ENCODE measurements around the gene MYLIP. TPM values are rescaled to one million over a fixed set of nuclear protein-coding genes. Genes with fewer than 3 reads are reported as not detected.
A peak's percentile ranks its signal among the peaks of the same experiment; 100 is the strongest.

The MYLIP gene
- 10 to 100 TPM; 17.3 to 17.6 TPM for total RNA-seq

DNA sequence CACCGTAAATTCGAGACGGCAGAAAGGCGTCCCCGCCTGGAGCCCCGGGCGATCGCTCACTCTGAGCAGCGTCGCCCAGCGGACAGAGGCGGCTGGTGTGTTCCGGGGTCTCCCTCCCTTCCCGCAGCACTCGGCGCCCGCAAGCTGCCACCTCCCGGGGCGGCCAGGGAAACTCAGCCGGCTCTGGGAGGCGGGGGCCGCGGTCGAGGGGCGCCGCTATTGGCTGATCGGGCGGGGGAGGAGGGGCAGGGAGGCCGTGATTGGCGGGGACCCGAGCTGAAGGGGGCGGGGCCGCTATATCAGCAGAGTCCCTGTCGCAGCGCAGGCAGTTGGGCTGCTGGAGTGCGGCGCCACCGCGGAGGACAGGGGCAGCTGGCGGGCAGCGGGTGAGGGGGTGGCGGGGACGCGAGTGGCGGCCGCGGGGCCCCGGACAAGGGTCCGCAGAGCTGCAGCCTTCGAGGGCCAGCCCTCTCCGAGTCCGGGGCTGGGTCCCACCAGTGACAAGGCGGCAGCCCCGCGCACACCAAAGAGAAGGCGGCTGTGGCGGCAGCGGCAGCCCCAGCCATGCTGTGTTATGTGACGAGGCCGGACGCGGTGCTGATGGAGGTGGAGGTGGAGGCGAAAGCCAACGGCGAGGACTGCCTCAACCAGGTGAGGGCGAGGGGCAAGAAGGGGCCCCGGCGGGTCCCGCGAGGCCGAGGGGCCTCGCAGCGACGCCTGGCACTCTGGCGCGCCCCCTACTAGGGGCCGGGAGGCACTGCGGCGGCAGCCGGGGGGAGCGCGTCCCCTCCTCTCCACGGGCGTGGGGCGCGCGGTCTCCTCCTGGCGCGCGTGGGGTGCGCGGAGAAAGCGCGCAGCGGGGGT is at the start of gene MYLIP:
Gene MYLIP (plus strand): TSS at position 328 of the 864 bp plus-strand sequence. CDS start 237 bp downstream, at position 565.
- ATAC-seq: peak; percentile 84
- ChIA-PET CTCF (interaction anchor here (0.5 to 4.6 kb wide), 19 partner anchors 8 to 438 kb away, joined by 3 to 77 read pairs (median 6); no protein-coding TSS in a partner anchor), POLR2A (interaction anchor here (0.6 to 3.8 kb wide), 12 partner anchors 8 to 467 kb away, joined by 3 to 61 read pairs (median 3); no protein-coding TSS in a partner anchor)
- Mint-ChIP-seq H3K4me3 (peak within 1 kb of the TSS; percentile 88), H3K27ac (peak within 1 kb of the TSS; percentile 93), H3K27me3 (ENCODE audit: low read depth) (peaks cover 19% of the 10 kb centered on the region), H3K36me3 (ENCODE audit: low read depth) (peaks cover 24% of the 10 kb centered on the region), H3K9me3 (ENCODE audit: insufficient read depth) (no peaks in the 10 kb centered on the region), H3K4me1 (ENCODE audit: low read depth) (peaks cover 35% of the 10 kb centered on the region)
- peak; percentile 97 for DNase-seq

DNA sequence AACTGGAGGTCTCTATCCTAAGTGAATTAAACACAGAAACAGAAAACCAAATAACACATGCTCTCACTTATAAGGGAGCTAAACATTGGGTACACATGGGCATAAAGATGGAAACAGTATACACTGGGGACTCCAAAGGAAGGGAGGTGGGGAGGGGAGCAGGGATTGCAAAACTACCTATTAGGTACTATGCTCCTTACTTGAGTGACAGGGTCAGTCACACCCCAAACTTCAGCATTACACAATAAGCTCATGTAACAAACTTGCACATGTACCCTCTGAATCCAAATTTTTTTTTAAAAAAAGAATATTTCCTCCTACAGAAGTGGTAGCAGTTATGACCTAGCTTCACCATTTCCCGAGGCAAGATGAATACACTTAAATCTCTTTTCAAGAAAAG is 49.5 kb upstream of the MYLIP start:
- Mint-ChIP-seq H3K4me1 (ENCODE audit: low read depth) (no peaks in the 10 kb centered on the region), H3K36me3 (ENCODE audit: low read depth) (no peaks in the 10 kb centered on the region), H3K9me3 (ENCODE audit: insufficient read depth) (no peaks in the 10 kb centered on the region), H3K27me3 (ENCODE audit: low read depth) (peaks cover 8% of the 10 kb centered on the region), H3K27ac (no peak overlapping the region), H3K4me3 (no peak overlapping the region)
- CTCF ChIA-PET: no interaction called here
- POLR2A ChIA-PET: no interaction called here
- DNase-seq (no peak), ATAC-seq (no peak)

DNA sequence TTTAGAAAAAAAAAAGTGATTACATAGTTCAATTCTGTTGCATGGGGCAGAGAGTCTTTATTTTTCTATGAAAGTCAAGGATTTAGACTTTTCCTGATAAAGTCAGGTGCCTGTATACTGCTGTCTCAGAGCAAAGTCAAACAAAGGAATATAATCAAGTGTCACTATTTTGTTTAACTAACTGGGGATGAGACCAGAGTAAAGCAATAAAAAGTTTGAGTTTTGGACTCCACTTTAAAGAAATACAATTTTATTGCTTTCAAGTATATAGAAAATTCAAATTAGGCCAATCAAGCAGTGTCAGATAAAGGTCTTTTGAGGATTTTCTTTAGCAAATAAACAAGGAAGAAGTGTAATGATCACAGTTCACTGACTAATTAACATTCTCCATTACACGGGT is 48.7 kb upstream of the MYLIP start:
- Mint-ChIP-seq H3K27ac (no peak overlapping the region), H3K36me3 (ENCODE audit: low read depth) (no peaks in the 10 kb centered on the region), H3K27me3 (ENCODE audit: low read depth) (peaks cover 8% of the 10 kb centered on the region), H3K4me1 (ENCODE audit: low read depth) (no peaks in the 10 kb centered on the region), H3K4me3 (no peak overlapping the region), H3K9me3 (ENCODE audit: insufficient read depth) (no peaks in the 10 kb centered on the region)
- ChIA-PET POLR2A (no interaction called here), CTCF (no interaction called here)
- DNase-seq: no peak
- ATAC-seq: no peak

DNA sequence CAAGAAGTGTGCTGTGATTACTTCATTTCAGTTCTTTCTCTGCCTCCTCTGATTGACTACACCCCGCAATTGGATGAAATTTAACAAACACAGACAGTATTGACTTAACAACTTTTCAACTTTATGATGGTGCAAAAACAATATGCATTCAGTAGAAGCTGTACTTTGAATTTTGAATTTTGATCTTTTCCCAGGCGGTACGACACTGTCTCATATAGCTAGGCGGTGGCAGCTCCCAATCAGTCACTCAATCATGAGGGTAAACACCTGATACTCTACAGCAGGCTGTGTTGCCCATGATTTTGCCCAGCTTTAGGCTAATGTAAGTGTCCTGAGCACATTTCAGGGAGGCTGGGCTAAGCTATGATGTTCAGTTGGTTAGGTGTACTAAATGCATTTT is 47.6 kb upstream of the MYLIP start:
- H3K27me3 Mint-ChIP-seq (ENCODE audit: low read depth): peaks cover 8% of the 10 kb centered on the region
- POLR2A ChIA-PET: no interaction called here
- ATAC-seq (no peak), DNase-seq (no peak)
- no peaks in the 10 kb centered on the region for H3K9me3 Mint-ChIP-seq (ENCODE audit: insufficient read depth)
- no peak overlapping the region for H3K27ac Mint-ChIP-seq
- CTCF ChIA-PET: no interaction called here
- no peaks in the 10 kb centered on the region for H3K4me1 Mint-ChIP-seq (ENCODE audit: low read depth)
- H3K36me3 Mint-ChIP-seq (ENCODE audit: low read depth): no peaks in the 10 kb centered on the region
- no peak overlapping the region for H3K4me3 Mint-ChIP-seq

DNA sequence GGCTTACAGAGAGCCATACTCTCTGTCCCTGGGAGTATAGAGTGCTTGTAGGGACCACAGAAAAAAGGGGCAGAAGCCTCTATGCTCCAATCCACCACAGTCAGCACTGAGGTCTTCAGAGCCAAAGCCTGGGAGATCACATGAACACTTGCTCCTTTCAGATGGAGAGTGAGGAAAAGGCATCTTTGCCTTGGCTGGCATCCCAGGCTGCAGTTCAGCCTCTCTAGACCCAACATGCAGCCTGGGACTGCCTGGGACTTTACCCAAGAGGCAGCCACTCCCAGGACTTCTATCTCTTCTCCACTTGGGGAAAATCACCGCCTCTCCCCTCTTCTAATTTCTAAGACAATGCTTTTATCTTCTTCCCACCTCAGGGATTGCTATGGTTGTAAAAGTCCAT is 46.5 kb upstream of the MYLIP start:
- POLR2A ChIA-PET: no interaction called here
- DNase-seq: no peak
- CTCF ChIA-PET: interaction anchor here (1.2 kb wide), 1 partner anchor 30 kb away, joined by 3 read pairs; no protein-coding TSS in a partner anchor
- Mint-ChIP-seq H3K4me1 (ENCODE audit: low read depth) (no peaks in the 10 kb centered on the region), H3K9me3 (ENCODE audit: insufficient read depth) (no peaks in the 10 kb centered on the region), H3K4me3 (no peak overlapping the region), H3K27me3 (ENCODE audit: low read depth) (peaks cover 8% of the 10 kb centered on the region), H3K27ac (no peak overlapping the region), H3K36me3 (ENCODE audit: low read depth) (no peaks in the 10 kb centered on the region)
- no peak for ATAC-seq

DNA sequence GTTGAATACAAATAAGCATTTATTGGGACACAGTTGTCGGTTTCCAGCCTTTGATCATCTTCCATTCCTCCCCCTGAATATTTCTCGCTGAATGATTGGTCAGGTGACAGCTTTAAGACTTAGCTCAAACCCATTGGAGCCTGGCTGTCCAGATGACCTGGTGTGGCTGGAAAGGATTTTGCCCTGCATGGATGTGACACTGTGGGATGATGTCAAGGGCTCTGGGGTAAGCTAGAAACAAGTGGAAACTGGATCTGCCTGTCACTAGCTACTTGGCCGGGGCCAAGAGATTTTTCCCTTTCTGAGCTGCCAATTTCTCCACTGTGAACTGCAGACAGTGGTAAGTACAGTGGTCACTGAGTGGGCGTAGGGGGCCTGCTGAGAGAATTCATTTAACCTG is 41.9 kb upstream of the MYLIP start:
- CTCF ChIA-PET: interaction anchor here (0.8 to 1.3 kb wide), 4 partner anchors 10 to 391 kb away, joined by 3 read pairs; no protein-coding TSS in a partner anchor
- DNase-seq: no peak
- POLR2A ChIA-PET: no interaction called here
- no peak for ATAC-seq
- no peak overlapping the region for H3K4me3 Mint-ChIP-seq
- H3K36me3 Mint-ChIP-seq (ENCODE audit: low read depth): peaks cover under 1% of the 10 kb centered on the region
- H3K9me3 Mint-ChIP-seq (ENCODE audit: insufficient read depth): no peaks in the 10 kb centered on the region
- H3K4me1 Mint-ChIP-seq (ENCODE audit: low read depth): peaks cover under 1% of the 10 kb centered on the region
- peaks cover 4% of the 10 kb centered on the region for H3K27me3 Mint-ChIP-seq (ENCODE audit: low read depth)
- no peak overlapping the region for H3K27ac Mint-ChIP-seq

DNA sequence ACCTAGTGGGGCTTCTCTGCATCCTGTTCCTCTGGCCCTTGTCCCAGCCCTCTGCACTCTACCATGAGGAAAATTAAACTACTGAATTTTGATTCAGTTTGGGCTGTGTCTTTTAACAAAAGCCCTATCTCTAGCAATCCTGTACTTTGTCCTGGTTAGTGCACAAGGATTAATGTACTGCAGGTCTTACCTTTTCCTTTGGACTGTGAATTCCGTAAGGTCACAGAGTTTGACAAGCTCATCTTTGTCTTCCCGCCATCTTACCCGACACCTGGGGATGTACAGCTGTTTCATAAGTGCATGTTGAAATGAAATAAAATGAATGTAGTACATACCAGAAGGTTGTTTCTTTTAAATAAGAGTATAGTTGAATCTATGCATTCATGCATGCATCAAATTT is 41.5 kb upstream of the MYLIP start:
- CTCF ChIA-PET: interaction anchor here (1.2 to 1.3 kb wide), 3 partner anchors 28 to 392 kb away, joined by 3 read pairs; no protein-coding TSS in a partner anchor
- Mint-ChIP-seq H3K27me3 (ENCODE audit: low read depth) (peaks cover 6% of the 10 kb centered on the region), H3K4me1 (ENCODE audit: low read depth) (peaks cover 3% of the 10 kb centered on the region), H3K9me3 (ENCODE audit: insufficient read depth) (no peaks in the 10 kb centered on the region), H3K4me3 (no peak overlapping the region), H3K36me3 (ENCODE audit: low read depth) (peaks cover 2% of the 10 kb centered on the region), H3K27ac (no peak overlapping the region)
- DNase-seq (no peak), ATAC-seq (no peak)
- POLR2A ChIA-PET: no interaction called here

DNA sequence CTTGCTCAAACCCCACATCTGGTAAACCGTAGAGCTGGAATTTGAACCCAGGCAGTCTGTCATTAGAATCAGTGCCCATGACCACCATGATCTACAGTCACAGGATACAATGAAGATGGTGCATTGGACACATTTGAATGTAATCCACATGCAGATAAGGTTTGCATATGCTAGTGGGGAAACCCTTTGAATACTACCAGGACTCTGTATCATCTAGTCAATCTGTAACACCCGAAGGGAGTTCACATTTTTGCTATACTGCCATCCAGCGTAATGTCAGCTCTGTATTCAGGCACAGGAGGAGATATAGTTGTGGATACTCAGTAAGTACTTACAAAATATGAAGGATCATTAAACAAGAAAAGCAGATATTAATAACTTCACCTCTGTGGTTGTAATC is 40.5 kb upstream of the MYLIP start:
- H3K36me3 Mint-ChIP-seq (ENCODE audit: low read depth): peaks cover 2% of the 10 kb centered on the region
- CTCF ChIA-PET: interaction anchor here (0.6 kb wide), 2 partner anchors 9 to 829 kb away, joined by 3 to 5 read pairs; no protein-coding TSS in a partner anchor
- peaks cover 3% of the 10 kb centered on the region for H3K4me1 Mint-ChIP-seq (ENCODE audit: low read depth)
- POLR2A ChIA-PET: no interaction called here
- no peak for DNase-seq
- peaks cover 6% of the 10 kb centered on the region for H3K27me3 Mint-ChIP-seq (ENCODE audit: low read depth)
- H3K4me3 Mint-ChIP-seq: no peak overlapping the region
- no peak for ATAC-seq
- no peaks in the 10 kb centered on the region for H3K9me3 Mint-ChIP-seq (ENCODE audit: insufficient read depth)
- H3K27ac Mint-ChIP-seq: no peak overlapping the region

DNA sequence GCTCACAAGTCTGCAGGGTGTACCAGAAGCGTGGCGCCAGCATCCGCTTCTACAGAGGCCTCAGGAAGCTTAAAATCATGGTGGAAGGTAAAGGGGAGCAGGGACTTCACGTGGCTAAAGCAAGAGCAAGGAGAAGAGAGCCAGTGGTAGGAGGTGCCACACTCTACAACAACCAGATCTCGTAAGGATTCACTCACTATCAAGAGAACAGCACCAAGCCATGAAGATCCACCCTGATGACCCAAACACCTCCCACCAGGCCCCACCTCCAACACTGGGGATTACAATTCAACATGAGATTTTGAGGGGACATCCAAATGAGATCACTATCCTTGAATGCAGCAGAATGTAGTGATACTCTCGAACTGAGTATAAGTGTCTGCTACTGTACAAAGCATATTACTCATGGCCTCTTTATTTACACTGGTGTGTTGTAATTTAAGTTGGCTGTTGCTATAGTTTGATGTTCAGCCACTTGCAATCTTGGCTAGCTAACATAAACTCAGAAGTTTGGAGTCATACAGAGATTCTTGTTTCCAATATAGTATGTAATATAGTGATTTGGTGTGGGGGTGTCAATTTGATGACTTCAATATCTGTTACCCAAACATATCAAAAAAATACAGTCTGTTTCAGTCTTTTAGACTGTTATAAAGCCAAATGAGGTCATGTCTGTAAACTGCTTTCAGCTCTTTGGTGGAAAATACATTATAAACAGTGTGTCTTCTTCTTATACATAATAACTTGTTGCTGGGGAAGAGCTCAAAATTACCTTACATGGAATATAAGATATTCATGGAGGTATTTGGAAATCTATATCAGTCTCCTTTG is 39.4 kb upstream of the MYLIP start:
- CTCF ChIA-PET: interaction anchor here (0.6 kb wide), 1 partner anchor 313 kb away, joined by 3 read pairs; no protein-coding TSS in a partner anchor
- H3K27ac Mint-ChIP-seq: no peak overlapping the region
- H3K4me1 Mint-ChIP-seq (ENCODE audit: low read depth): peaks cover 3% of the 10 kb centered on the region
- no peak overlapping the region for H3K4me3 Mint-ChIP-seq
- H3K9me3 Mint-ChIP-seq (ENCODE audit: insufficient read depth): no peaks in the 10 kb centered on the region
- H3K27me3 Mint-ChIP-seq (ENCODE audit: low read depth): peaks cover 4% of the 10 kb centered on the region
- DNase-seq: no peak
- POLR2A ChIA-PET: no interaction called here
- H3K36me3 Mint-ChIP-seq (ENCODE audit: low read depth): peaks cover 2% of the 10 kb centered on the region
- ATAC-seq: no peak

DNA sequence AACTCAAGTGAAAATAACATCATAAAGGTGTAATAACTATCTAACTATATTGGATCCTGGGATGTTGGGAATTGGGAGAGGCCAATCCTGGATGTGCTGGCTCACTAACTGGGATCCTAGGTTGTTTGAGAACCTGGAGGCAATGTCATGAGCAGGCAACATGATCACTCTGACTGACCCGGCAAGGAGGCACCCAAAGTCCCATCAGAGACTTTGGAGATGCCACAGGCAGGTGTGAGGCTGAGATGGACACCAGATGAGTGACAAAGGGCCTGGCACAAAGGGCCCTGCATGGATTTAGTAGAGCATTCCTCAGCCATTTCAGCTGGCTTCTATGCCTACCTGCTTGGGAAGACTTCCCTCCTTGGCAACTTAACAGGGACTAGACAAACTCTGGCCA is 38.4 kb upstream of the MYLIP start:
- no peak overlapping the region for H3K4me3 Mint-ChIP-seq
- ATAC-seq (no peak), DNase-seq (no peak)
- CTCF ChIA-PET: no interaction called here
- H3K27me3 Mint-ChIP-seq (ENCODE audit: low read depth): peaks cover 4% of the 10 kb centered on the region
- no peaks in the 10 kb centered on the region for H3K9me3 Mint-ChIP-seq (ENCODE audit: insufficient read depth)
- peaks cover 2% of the 10 kb centered on the region for H3K36me3 Mint-ChIP-seq (ENCODE audit: low read depth)
- POLR2A ChIA-PET: no interaction called here
- H3K27ac Mint-ChIP-seq: no peak overlapping the region
- H3K4me1 Mint-ChIP-seq (ENCODE audit: low read depth): peaks cover 3% of the 10 kb centered on the region

DNA sequence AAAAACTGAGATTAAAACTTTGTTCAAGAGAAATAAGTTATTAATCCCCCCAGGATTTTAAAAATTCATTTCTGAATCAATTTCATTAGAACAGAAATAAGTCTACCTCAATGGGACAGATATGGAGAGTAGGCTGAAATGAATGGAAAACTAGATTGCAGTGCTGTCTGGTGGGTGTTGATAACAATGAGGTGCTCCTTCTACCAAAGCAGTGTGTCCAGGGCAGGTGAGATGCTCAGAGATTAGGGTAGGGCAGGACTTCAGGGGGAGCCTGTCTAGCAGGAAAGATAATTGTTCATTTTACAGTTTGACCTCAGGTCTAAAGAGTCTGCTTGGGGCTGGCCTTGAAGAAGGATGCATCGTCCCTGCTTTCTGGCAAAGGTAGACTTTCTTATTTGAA is 38.0 kb upstream of the MYLIP start:
- Mint-ChIP-seq H3K4me3 (no peak overlapping the region), H3K27ac (no peak overlapping the region), H3K4me1 (ENCODE audit: low read depth) (peaks cover 3% of the 10 kb centered on the region), H3K36me3 (ENCODE audit: low read depth) (peaks cover 2% of the 10 kb centered on the region), H3K9me3 (ENCODE audit: insufficient read depth) (no peaks in the 10 kb centered on the region), H3K27me3 (ENCODE audit: low read depth) (peaks cover 4% of the 10 kb centered on the region)
- ATAC-seq (no peak), DNase-seq (no peak)
- CTCF ChIA-PET: no interaction called here
- POLR2A ChIA-PET: no interaction called here

DNA sequence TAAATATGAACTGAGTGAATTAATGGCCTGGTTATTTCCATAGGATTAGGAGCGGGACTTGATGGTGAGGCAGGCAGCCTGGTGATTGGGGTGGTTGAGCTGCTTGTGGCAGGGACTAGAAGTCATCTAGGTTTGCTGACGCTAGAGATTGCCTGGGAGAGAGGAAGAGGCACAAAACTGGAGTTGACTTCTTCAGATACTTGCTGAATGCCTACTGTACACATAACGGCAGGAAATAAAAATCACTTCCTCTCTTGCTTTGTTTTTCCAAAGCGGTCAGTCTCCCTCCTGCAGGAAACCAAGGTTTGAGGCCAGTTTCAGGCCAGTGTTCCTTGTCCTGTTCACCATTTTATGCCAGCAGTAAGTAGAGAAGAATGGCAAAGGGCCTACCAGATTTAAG is 36.7 kb upstream of the MYLIP start:
- H3K4me3 Mint-ChIP-seq: no peak overlapping the region
- CTCF ChIA-PET: interaction anchor here (1.0 kb wide), 1 partner anchor 91 kb away, joined by 3 read pairs; no protein-coding TSS in a partner anchor
- ATAC-seq (no peak), DNase-seq (no peak)
- H3K27me3 Mint-ChIP-seq (ENCODE audit: low read depth): peaks cover 4% of the 10 kb centered on the region
- H3K4me1 Mint-ChIP-seq (ENCODE audit: low read depth): peaks cover 3% of the 10 kb centered on the region
- POLR2A ChIA-PET: no interaction called here
- H3K9me3 Mint-ChIP-seq (ENCODE audit: insufficient read depth): no peaks in the 10 kb centered on the region
- H3K27ac Mint-ChIP-seq: no peak overlapping the region
- H3K36me3 Mint-ChIP-seq (ENCODE audit: low read depth): peaks cover 2% of the 10 kb centered on the region
